Hepatocyte (in vitro differentiated cells): ENCODE data around the gene FRAS1.

Source experiments
- CTCF ChIP-seq: fragments of 200-600 bp; sonication (generic); IDR thresholded peaks from 2 replicates; pipeline ENCODE4 v1.5.1; 2016; ENCODE audit warnings: antibody characterized with exemption, mild to moderate bottlenecking; ENCODE audit not compliant: poor library complexity
- EZH2 ChIP-seq: fragments of 200-600 bp; sonication (generic); IDR thresholded peaks from 2 replicates; pipeline ENCODE4 v1.6.1; 2016; ENCODE audit warnings: antibody characterized with exemption, mild to moderate bottlenecking, borderline replicate concordance
- EZH2phosphoT487 ChIP-seq: fragments of 200-600 bp; sonication (generic); IDR thresholded peaks from one replicate; pipeline ENCODE4 v1.6.1; 2018; ENCODE audit warnings: antibody characterized with exemption, mild to moderate bottlenecking, low read depth, moderate library complexity; ENCODE audit not compliant: unreplicated experiment, severe bottlenecking

GRCh38 chr4:78149751-78150542 lies 92.8 kb downstream of the FRAS1 start:
- TF ChIP-seq CTCF (no peak), EZH2 (no peak), EZH2phosphoT487 (no peak)
